ENCODE results near the gene NAGS. TPM values are rescaled to one million over a fixed set of nuclear protein-coding genes. Genes with fewer than 3 reads are reported as not detected.
A peak's percentile ranks its signal among the peaks of the same experiment; 100 is the strongest.

The NAGS gene
- total RNA-seq, 1 donor from 2014 or later: 1.0 TPM

GRCh38 chr17:44010966-44011647 is 6.7 kb downstream of the NAGS start:
- Histone ChIP-seq H3K27me3 (ENCODE audit: insufficient read depth, low read length) (peaks cover 2% of the 10 kb centered on the region), H3K9ac (ENCODE audit: low read length) (no peak overlapping the region), H3K36me3 (ENCODE audit: insufficient read depth, low read length) (no peaks in the 10 kb centered on the region), H2AFZ (ENCODE audit: low read depth, low read length) (no peak overlapping the region), H3K4me1 (ENCODE audit: insufficient read depth, low read length) (peaks cover 20% of the 10 kb centered on the region), H4K20me1 (ENCODE audit: insufficient read depth, low read length) (peaks cover 13% of the 10 kb centered on the region), H3K79me2 (ENCODE audit: insufficient read depth, low read length) (no peaks in the 10 kb centered on the region), H3K9me3 (ENCODE audit: insufficient read depth, low read depth, low read length) (no peaks in the 10 kb centered on the region), H3K4me3 (ENCODE audit: insufficient read depth, low read depth, low read length) (no peak overlapping the region), H3K27ac (ENCODE audit: low read depth, low read length) (no peak overlapping the region), H3K4me2 (ENCODE audit: low read length) (no peak overlapping the region)
- H3K27ac Mint-ChIP-seq (ENCODE audit: unreplicated experiment): no peak overlapping the region
- DNase-seq (ENCODE audit: low read depth) (no peak), FAIRE-seq (no peak)
- H3K9me3 Mint-ChIP-seq (ENCODE audit: unreplicated experiment): no peaks in the 10 kb centered on the region
- peaks cover 6% of the 10 kb centered on the region for H3K36me3 Mint-ChIP-seq (ENCODE audit: low read depth, unreplicated experiment)
- TF ChIP-seq, protein P1, sequence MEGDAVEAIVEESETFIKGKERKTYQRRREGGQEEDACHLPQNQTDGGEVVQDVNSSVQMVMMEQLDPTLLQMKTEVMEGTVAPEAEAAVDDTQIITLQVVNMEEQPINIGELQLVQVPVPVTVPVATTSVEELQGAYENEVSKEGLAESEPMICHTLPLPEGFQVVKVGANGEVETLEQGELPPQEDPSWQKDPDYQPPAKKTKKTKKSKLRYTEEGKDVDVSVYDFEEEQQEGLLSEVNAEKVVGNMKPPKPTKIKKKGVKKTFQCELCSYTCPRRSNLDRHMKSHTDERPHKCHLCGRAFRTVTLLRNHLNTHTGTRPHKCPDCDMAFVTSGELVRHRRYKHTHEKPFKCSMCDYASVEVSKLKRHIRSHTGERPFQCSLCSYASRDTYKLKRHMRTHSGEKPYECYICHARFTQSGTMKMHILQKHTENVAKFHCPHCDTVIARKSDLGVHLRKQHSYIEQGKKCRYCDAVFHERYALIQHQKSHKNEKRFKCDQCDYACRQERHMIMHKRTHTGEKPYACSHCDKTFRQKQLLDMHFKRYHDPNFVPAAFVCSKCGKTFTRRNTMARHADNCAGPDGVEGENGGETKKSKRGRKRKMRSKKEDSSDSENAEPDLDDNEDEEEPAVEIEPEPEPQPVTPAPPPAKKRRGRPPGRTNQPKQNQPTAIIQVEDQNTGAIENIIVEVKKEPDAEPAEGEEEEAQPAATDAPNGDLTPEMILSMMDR (IDR thresholded peaks at IDR 0.05; ENCODE audit: insufficient read depth, low read depth, low read length): no peak
- no peak for TF ChIP-seq EZH2 (IDR thresholded peaks at IDR 0.05; ENCODE audit: insufficient read depth, low read length)
- H3K27me3 Mint-ChIP-seq (ENCODE audit: low read depth, unreplicated experiment): peaks cover 3% of the 10 kb centered on the region
- peaks cover 10% of the 10 kb centered on the region for H3K4me1 Mint-ChIP-seq (ENCODE audit: low read depth, unreplicated experiment)
- peak overlapping the region; percentile 34 for H3K4me3 Mint-ChIP-seq (ENCODE audit: unreplicated experiment)

DNA sequence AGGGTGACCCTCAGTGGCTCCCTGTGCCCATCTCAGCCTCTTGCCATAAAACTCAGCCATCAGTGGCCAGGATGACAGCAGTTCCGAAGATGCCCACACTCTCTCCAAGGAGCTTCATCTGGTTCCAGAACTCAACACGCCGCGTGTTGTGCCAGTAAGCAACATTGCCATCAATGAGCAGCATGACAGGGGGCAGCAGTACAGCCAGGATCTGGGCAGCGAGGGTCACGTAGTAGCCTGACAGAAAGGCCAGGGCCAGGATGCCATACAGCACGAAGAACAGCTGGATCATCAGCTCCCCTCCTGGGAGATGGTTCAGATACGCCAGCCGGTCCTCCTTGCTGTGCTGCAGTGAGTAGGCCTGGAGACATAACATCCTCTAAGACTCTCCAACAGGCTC is 7.5 kb downstream of the NAGS start:
- H3K36me3 Mint-ChIP-seq (ENCODE audit: low read depth, unreplicated experiment): peaks cover 6% of the 10 kb centered on the region
- no peak overlapping the region for H3K27ac Mint-ChIP-seq (ENCODE audit: unreplicated experiment)
- H3K79me2 ChIP-seq (ENCODE audit: insufficient read depth, low read length): no peaks in the 10 kb centered on the region
- H3K4me3 ChIP-seq (ENCODE audit: insufficient read depth, low read depth, low read length): no peak overlapping the region
- H3K27ac ChIP-seq (ENCODE audit: low read depth, low read length): no peak overlapping the region
- no peak overlapping the region for H3K4me2 ChIP-seq (ENCODE audit: low read length)
- H3K4me3 Mint-ChIP-seq (ENCODE audit: unreplicated experiment): no peak overlapping the region
- H4K20me1 ChIP-seq (ENCODE audit: insufficient read depth, low read length): peaks cover 13% of the 10 kb centered on the region
- H3K9me3 Mint-ChIP-seq (ENCODE audit: unreplicated experiment): no peaks in the 10 kb centered on the region
- FAIRE-seq: no peak
- H3K4me1 Mint-ChIP-seq (ENCODE audit: low read depth, unreplicated experiment): peaks cover 10% of the 10 kb centered on the region
- no peaks in the 10 kb centered on the region for H3K36me3 ChIP-seq (ENCODE audit: insufficient read depth, low read length)
- H3K27me3 Mint-ChIP-seq (ENCODE audit: low read depth, unreplicated experiment): no peaks in the 10 kb centered on the region
- no peak overlapping the region for H2AFZ ChIP-seq (ENCODE audit: low read depth, low read length)
- TF ChIP-seq, protein P1 (IDR thresholded peaks at IDR 0.05; ENCODE audit: insufficient read depth, low read depth, low read length): no peak
- no peak for TF ChIP-seq EZH2 (IDR thresholded peaks at IDR 0.05; ENCODE audit: insufficient read depth, low read length)
- no peak overlapping the region for H3K9ac ChIP-seq (ENCODE audit: low read length)
- peaks cover 16% of the 10 kb centered on the region for H3K4me1 ChIP-seq (ENCODE audit: insufficient read depth, low read length)
- DNase-seq (ENCODE audit: low read depth): no peak
- H3K27me3 ChIP-seq (ENCODE audit: insufficient read depth, low read length): no peaks in the 10 kb centered on the region
- H3K9me3 ChIP-seq (ENCODE audit: insufficient read depth, low read depth, low read length): no peaks in the 10 kb centered on the region

GRCh38 chr17:44012391-44012790 is 8.0 kb downstream of the NAGS start:
- H3K4me2 ChIP-seq (ENCODE audit: low read length): no peak overlapping the region
- H3K9ac ChIP-seq (ENCODE audit: low read length): no peak overlapping the region
- no peaks in the 10 kb centered on the region for H3K9me3 ChIP-seq (ENCODE audit: insufficient read depth, low read depth, low read length)
- no peaks in the 10 kb centered on the region for H3K36me3 ChIP-seq (ENCODE audit: insufficient read depth, low read length)
- no peak overlapping the region for H3K4me3 Mint-ChIP-seq (ENCODE audit: unreplicated experiment)
- no peaks in the 10 kb centered on the region for H3K27me3 ChIP-seq (ENCODE audit: insufficient read depth, low read length)
- H3K9me3 Mint-ChIP-seq (ENCODE audit: unreplicated experiment): no peaks in the 10 kb centered on the region
- H3K4me1 ChIP-seq (ENCODE audit: insufficient read depth, low read length): peaks cover 16% of the 10 kb centered on the region
- H3K79me2 ChIP-seq (ENCODE audit: insufficient read depth, low read length): no peaks in the 10 kb centered on the region
- FAIRE-seq (no peak), DNase-seq (ENCODE audit: low read depth) (no peak)
- H3K4me3 ChIP-seq (ENCODE audit: insufficient read depth, low read depth, low read length): no peak overlapping the region
- peaks cover 10% of the 10 kb centered on the region for H3K4me1 Mint-ChIP-seq (ENCODE audit: low read depth, unreplicated experiment)
- no peak for TF ChIP-seq EZH2 (IDR thresholded peaks at IDR 0.05; ENCODE audit: insufficient read depth, low read length)
- TF ChIP-seq, protein P1 (IDR thresholded peaks at IDR 0.05; ENCODE audit: insufficient read depth, low read depth, low read length): no peak
- no peaks in the 10 kb centered on the region for H3K27me3 Mint-ChIP-seq (ENCODE audit: low read depth, unreplicated experiment)
- no peak overlapping the region for H3K27ac ChIP-seq (ENCODE audit: low read depth, low read length)
- no peak overlapping the region for H2AFZ ChIP-seq (ENCODE audit: low read depth, low read length)
- no peak overlapping the region for H3K27ac Mint-ChIP-seq (ENCODE audit: unreplicated experiment)
- peaks cover 6% of the 10 kb centered on the region for H3K36me3 Mint-ChIP-seq (ENCODE audit: low read depth, unreplicated experiment)
- H4K20me1 ChIP-seq (ENCODE audit: insufficient read depth, low read length): peaks cover 13% of the 10 kb centered on the region

Data from astrocyte (in vitro differentiated cells and primary cell).